HL-60/S4 (cell line): Measurements from ENCODE around the gene STRIP2.

Experiments used
- in situ Hi-C: fragments of 300-500 bp; cut with MboI; formaldehyde crosslinking; loops from 2 replicates; pipeline ENCODE4 v1.14.3; 2022; ENCODE audit warnings: low sequenced_read_pairs

The STRIP2 gene

GRCh38 chr7:129489491-129489890 lies 55.3 kb downstream of the STRIP2 start:
- in situ Hi-C loops: loop anchor here (25.0 kb wide), 1 partner anchor 523 kb away; no protein-coding TSS in a partner anchor

DNA sequence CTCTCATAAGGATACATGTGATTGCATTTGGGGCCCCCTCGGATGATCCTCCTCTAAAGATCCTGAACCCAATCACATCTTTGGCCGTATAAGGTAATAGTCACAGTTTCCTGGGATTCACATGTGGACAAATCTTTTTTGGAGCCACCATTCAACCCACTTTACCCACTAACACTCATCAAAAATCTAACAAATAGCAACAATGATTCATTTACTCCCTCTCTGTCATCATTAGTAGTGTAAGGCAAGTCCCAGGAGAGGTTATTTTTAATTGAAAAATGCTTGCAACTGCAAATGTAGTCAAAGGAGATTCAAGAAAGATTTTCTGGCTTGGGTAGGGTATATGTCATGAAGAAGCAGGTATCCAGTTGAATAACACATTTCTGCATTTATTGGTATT lies 58.2 kb downstream of the STRIP2 start:
- in situ Hi-C loops: loop anchor here (25.0 kb wide), 1 partner anchor 520 kb away; no protein-coding TSS in a partner anchor

- in situ Hi-C loops: loop anchor here (25.0 kb wide), 1 partner anchor 519 kb away; no protein-coding TSS in a partner anchor
These were observed 59.3 kb downstream of the STRIP2 start for GRCh38 chr7:129493555-129493954.

DNA sequence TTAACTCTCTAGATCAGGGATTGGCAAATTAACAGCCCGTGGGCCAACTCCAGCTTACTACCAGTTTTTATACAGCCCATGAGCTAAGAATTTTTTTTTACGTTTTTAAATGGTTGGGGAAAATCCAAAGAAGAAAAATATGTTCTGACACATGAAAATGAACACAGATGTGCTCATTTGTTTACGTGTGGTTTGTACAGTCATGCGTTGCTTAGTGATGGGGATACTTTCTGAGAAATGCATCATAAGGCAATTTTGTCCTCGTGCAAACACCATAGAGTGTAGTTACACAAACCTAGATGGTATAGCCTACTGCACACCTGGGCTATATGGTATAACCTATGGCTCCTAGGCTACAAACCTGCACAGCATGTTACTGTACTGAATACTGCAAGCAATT lies 59.8 kb downstream of the STRIP2 start:
- in situ Hi-C loops: loop anchor here (25.0 kb wide), 1 partner anchor 518 kb away; no protein-coding TSS in a partner anchor

DNA sequence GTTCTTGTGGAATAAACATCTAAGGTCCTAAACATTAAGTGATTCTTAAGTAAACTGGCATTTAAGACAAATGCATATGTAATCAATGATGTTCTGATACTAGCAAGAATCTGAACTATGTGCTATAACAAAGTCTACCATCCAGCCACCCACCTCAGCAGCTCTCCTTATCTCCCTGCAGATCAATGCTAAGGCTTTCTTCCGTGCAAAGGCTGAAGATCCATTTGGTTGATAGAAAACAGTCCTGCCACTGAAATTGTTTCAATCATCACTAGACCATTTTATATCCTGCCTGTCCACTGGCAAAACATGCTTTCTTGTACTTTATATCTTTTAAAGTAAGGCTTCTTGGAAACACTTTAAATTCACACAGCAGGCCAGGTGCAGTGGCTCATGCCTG lies 61.8 kb downstream of the STRIP2 start:
- in situ Hi-C loops: loop anchor here (25.0 kb wide), 1 partner anchor 516 kb away; no protein-coding TSS in a partner anchor

DNA sequence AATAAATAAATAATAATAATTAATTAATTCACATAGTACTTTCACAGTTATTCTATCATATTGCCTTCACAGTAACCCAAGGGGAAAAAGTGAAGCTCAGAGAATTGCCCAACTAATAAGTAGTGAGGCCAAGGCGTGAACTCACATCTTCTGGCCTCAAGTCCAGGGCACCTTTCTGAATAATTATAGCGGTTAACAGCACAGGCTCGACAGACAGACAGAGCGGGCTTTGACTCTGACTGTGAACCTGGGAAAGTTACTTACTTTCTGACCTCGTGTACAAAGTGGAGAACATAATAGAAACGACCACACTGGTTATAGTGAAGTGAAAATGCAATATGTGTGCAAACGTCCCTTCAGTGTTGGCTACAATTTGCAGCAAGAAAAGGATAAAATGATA lies 62.4 kb downstream of the STRIP2 start:
- in situ Hi-C loops: loop anchor here (25.0 kb wide), 1 partner anchor 516 kb away; no protein-coding TSS in a partner anchor

DNA sequence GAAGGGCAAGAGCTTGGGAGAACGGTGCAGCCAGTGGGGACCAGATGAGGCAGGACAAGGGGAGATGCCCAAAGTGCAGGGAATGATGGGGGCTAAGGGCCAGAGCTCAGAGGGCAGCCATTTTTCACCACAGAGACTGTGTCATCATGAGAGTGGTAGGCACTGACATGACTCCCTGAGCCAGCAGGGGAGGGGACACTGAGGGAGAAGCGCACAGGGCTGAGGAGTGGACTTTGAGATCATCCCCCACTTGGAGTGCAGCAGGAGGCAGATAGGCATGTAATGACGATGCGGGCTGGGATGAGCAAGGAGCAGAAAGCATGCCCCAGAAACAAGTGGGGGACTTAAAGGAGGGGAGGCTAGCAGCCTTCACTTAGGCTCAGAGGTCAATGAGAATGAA lies 62.9 kb downstream of the STRIP2 start:
- in situ Hi-C loops: loop anchor here (25.0 kb wide), 1 partner anchor 515 kb away; no protein-coding TSS in a partner anchor

- in situ Hi-C loops: loop anchor here (25.0 kb wide), 1 partner anchor 514 kb away; no protein-coding TSS in a partner anchor
These were observed 63.8 kb downstream of the STRIP2 start for GRCh38 chr7:129498021-129498420.

DNA sequence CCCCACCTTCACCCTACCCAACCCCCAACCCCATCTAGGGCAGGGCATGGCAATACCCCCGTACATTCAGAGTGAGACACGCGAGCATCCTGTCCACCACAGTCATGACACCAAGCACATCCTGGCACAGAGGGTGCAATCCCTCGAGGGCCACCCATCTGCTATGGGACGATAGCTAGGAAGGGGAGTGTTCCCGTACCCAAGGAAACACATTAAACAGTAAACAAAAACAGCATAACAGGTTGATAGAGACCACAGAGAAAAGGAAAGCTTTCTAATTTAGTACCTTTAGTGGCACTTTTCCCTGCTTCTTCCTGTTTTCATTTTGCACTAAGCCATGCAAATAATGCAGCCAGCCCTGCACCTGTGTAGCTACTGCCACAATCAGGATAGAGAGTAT lies 65.8 kb downstream of the STRIP2 start:
- in situ Hi-C loops: loop anchor here (25.0 kb wide), 1 partner anchor 512 kb away; no protein-coding TSS in a partner anchor

GRCh38 chr7:129501760-129502707 lies 67.8 kb downstream of the STRIP2 start, which contains the start of gene SMKR1:
TSS of gene SMKR1 (plus strand) at chr7:129502531. CDS start at chr7:129502825, 294 bp downstream.
- in situ Hi-C loops: no loop called here

DNA sequence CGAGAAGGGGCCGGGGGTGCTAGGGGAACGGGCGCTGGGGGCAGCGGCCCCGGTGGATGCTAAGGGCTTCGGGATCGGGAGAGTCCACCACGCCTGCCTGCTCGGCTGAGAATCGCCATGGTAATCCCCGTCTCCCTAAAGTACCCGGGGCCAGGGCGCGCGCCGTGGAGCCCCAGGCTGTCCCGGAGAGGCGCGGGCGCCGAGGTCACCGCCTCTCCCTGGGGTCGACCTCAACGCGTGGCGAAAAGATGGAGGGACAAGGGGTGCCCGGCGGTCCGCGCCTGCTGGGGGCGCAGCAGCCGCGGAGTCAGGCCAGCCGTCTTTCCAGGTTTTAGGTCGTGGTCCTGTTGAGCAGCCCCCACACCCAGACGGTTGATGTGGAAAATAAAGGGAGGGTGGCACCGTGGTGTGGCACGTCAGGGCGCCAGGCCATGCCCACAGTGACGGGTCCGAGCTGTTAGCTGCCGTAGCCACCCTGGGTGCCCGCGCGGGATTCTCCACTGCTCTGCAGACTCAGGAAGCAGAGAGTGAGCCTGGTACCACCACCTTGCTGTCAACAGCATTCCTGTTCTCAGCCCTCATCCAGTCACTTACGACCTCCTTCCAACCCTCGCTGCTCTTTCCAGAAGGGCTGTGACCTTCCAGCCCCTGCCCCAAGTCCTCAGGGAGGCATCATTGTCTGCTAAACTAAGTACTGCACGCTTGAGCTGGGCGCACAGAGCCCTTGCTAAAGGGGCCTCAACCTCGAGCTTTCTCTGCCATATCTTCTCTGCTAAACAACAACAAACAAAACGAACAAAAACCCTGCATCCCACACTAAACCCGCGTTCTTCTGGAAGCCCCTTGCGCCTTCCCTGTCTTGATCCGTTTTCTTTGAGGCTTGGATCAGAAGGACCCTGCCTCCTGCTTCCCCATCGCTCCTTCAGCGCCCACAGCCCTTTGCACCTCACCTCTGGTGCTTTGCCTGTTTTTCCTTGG lies 68.8 kb downstream of the STRIP2 start:
- in situ Hi-C loops: no loop called here

GRCh38 chr7:129503725-129504124 lies 69.5 kb downstream of the STRIP2 start:
- in situ Hi-C loops: no loop called here

DNA sequence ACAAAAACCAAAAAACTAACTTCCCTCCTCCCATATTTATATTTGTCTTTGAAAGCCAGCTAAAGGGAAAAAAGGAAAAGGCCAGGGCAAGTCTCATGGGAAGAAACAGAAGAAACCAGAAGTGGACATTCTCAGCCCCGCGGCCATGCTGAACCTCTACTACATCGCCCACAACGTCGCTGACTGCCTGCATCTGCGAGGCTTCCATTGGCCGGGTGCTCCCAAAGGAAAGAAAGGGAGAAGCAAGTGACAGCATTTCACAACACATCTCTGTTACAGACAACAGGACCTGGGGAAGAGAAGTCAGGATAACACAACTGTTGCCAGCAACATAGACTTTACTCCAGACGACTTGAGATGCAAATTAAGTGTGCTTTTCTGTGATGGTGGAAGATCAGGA lies 78.0 kb downstream of the STRIP2 start:
- in situ Hi-C loops: no loop called here

DNA sequence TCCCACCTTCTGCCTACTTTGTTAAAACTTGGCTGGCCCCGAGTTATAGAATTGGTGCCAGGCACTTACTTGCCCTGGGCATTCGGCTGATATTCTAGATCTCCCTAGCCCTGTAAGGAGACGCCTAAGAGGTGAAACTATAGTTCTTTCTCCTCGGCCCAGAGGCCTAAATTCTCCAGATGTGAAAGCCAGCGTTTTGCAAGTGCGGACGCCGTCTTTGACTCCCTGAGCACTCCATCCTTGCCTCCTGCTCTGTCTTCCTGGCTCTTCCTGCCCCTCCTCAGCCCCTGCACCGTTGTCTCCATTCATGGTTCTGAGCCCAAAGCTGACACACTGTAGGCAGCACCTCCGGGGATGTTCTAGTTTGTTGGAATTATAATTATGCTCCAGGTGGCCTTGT lies 79.3 kb downstream of the STRIP2 start:
- in situ Hi-C loops: no loop called here

DNA sequence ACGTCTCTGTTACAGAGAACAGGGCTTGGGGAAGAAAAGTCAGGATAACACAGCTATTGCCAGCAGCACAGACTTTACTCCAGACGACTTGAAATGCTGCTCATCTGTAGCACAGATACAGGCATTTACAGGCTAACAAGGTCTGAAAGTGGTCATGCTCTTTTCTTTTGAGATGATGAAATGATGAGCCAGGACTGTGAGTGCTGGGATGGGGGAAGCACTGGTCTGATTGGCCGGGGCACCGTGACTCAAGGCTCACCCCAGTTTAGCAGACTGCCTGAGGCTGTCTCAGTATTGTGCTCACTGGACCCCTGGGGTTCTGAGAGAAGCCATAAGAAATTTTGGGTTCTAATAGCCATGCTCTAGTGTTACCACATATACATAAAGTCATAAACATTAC lies 80.5 kb downstream of the STRIP2 start:
- in situ Hi-C loops: no loop called here

DNA sequence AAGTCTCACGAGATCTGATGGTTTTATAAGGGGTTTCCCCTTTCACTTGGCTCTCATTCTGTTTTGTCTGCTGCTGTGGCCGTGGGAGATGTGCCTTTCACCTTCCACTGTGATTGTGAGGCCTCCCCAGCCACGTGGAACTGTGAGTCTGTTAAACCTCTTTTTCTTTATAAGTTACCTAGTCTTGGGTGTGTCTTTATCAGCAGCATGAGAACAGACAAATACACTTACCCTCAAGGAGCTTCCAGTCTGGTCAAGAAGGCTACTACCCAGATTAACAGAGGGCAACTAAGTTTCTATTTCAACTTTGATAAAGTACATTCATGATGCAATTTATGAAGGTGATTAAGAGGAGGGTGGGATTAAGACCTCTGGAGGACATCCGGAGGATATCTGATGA lies 81.1 kb downstream of the STRIP2 start:
- in situ Hi-C loops: no loop called here

DNA sequence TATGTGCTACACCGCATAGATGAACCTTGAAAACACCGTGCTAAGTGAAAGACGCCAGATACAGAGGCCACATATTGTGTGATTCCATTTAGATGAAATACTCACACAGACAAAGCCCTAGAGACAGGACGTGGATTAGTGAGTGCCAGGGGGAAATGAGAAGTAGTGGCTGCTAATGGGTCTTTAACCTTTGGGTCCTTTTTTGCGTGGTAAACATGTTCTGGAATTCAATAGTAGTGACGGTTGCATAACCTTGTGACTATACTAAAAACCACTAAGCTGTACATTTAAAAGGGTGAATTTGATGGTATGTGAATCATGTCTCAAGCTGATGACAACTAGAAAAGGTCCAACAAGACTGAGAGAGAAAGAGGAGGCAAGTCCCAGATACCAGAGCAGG lies 83.7 kb downstream of the STRIP2 start:
- in situ Hi-C loops: no loop called here

GRCh38 chr7:129519464-129519863 lies 85.2 kb downstream of the STRIP2 start:
- in situ Hi-C loops: no loop called here

DNA sequence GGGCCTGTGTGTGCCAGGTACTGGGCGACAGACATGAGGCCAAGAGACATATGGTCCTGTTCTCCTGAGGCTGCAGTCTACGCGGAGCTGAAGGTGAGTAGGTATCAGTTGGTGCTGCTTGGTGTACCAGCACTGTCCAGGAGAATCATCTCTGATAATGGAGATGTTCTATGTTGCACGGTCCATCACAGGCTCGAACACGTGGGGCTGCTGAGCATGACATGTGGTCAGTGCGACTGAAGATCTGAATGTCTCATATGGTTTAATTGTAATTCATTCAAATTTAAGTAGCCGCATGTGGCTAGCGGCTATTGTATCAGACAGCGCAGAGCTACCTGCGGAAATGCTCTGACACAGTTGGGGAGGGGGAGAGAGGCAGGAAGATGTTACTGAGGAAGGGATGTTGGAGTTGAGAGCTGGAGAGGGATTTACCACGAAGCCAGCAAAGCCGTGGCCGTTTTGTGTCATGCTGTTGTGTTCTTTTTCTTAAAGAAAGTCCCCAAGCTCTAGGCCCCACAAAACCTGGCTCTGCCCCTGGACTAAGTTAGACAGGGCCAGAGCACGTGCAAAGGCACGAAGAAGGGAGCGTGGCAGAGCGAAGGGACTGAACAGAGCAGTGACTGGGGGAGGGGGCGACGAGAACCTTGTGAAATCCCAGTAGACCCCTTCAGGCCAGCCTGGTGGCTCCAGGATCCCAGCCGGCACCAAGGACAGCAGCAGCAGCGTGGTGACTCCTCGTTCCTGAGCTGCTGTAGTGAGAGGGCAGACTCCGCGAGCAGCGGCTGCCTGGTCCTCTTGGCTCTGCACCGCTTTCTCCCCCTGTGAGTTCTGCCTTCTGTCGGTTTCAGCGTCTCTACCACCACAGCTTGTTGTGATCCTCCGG lies 88.1 kb downstream of the STRIP2 start:
- in situ Hi-C loops: no loop called here

GRCh38 chr7:129522971-129523340 lies 88.7 kb downstream of the STRIP2 start:
- in situ Hi-C loops: no loop called here
